Ascending aorta (tissue), 2 donors: ENCODE data around the gene OLFM1. TPM values are rescaled to one million over a fixed set of nuclear protein-coding genes. Genes with fewer than 3 reads are reported as not detected.

Source experiments
- DNase-seq, 2 donors: peaks; one replicate each; pipeline ENCODE4 v3.0.0-alpha.2; 2019; ENCODE audit warnings: low spot score in 2 of 2
- H3K27ac ChIP-seq, 2 donors: fragments of 200-600 bp; sonication (generic); one replicate each; pipeline ENCODE4 v1.5.1; 2016 to 2017; ENCODE audit warnings: mild to moderate bottlenecking in 1 of 2
- H3K27me3 ChIP-seq: fragments of 200-600 bp; sonication (generic); one replicate; pipeline ENCODE4 v1.5.1; 2017
- H3K36me3 ChIP-seq, 2 donors: fragments of 200-600 bp; sonication (generic); one replicate each; pipeline ENCODE4 v1.5.1; 2016
- H3K4me1 ChIP-seq, 2 donors: fragments of 200-600 bp; sonication (generic); one replicate each; pipeline ENCODE4 v1.5.1; 2016 to 2017; ENCODE audit warnings: mild to moderate bottlenecking in 1 of 2
- H3K4me3 ChIP-seq, 2 donors: fragments of 200-600 bp; sonication (generic); one replicate each; pipeline ENCODE4 v1.5.1; 2016 to 2017; ENCODE audit warnings: mild to moderate bottlenecking in 1 of 2
- H3K9me3 ChIP-seq, 2 donors: fragments of 200-600 bp; sonication (generic); one replicate each; pipeline ENCODE4 v1.5.1; 2016
- CTCF ChIP-seq, 3 experiments: fragments of 200-600 bp in 2 of 3; fragments of 450-650 bp in 1 of 3; sonication (generic) in 2 of 3; IDR thresholded peaks; one replicate each; pipeline ENCODE4 v1.5.1; 2016 to 2019; ENCODE audit warnings: antibody characterized with exemption in 3 of 3, mild to moderate bottlenecking in 1 of 3, moderate library complexity in 1 of 3
- intact Hi-C: fragments of 100-400 bp; cut with DNase I; formaldehyde crosslinking; loops from one replicate; pipeline ENCODE4 v1.15.1; 2023
- total RNA-seq: library from RNA; depleted of rRNA; stranded (reverse); fragments of >200 nt; gene quantifications from one replicate; pipeline ENCODE4 v1.1.0, GENCODE V29; 2016

The OLFM1 gene
- total RNA-seq, 1 donor from 2014 or later = 102 TPM

GRCh38 chr9:135116371-135116770 is 28.9 kb downstream of the OLFM1 start:
- TF ChIP-seq CTCF (IDR thresholded peaks at IDR 0.05) = no peak
- intact Hi-C loops = no loop called here
- H3K4me3 ChIP-seq = no peak overlapping the region
- H3K9me3 ChIP-seq = no peaks in the 10 kb centered on the region
- no peak for DNase-seq
- no peak overlapping the region for H3K27ac ChIP-seq
- H3K36me3 ChIP-seq = no peaks in the 10 kb centered on the region
- no peaks in the 10 kb centered on the region for H3K27me3 ChIP-seq
- H3K4me1 ChIP-seq = no peaks in the 10 kb centered on the region

GRCh38 chr9:135116881-135117280 is 29.4 kb downstream of the OLFM1 start:
- no peak overlapping the region for H3K27ac ChIP-seq
- no peak overlapping the region for H3K4me3 ChIP-seq
- no peak for DNase-seq
- intact Hi-C loops = no loop called here
- H3K4me1 ChIP-seq = no peaks in the 10 kb centered on the region
- H3K27me3 ChIP-seq = no peaks in the 10 kb centered on the region
- H3K9me3 ChIP-seq = no peaks in the 10 kb centered on the region
- no peak for TF ChIP-seq CTCF (IDR thresholded peaks at IDR 0.05)
- H3K36me3 ChIP-seq = no peaks in the 10 kb centered on the region

GRCh38 chr9:135117281-135117680 is 29.8 kb downstream of the OLFM1 start:
- Histone ChIP-seq H3K27me3 (no peaks in the 10 kb centered on the region), H3K9me3 (no peaks in the 10 kb centered on the region), H3K4me1 (no peaks in the 10 kb centered on the region), H3K27ac (no peak overlapping the region), H3K4me3 (no peak overlapping the region), H3K36me3 (no peaks in the 10 kb centered on the region)
- DNase-seq = no peak
- no peak for TF ChIP-seq CTCF (IDR thresholded peaks at IDR 0.05)
- intact Hi-C loops = no loop called here

GRCh38 chr9:135119496-135120064 is 32.1 kb downstream of the OLFM1 start:
- no peak overlapping the region for H3K27ac ChIP-seq
- intact Hi-C loops = no loop called here
- no peak for DNase-seq
- no peaks in the 10 kb centered on the region for H3K27me3 ChIP-seq
- H3K36me3 ChIP-seq = no peaks in the 10 kb centered on the region
- no peaks in the 10 kb centered on the region for H3K4me1 ChIP-seq
- H3K9me3 ChIP-seq = no peaks in the 10 kb centered on the region
- no peak for TF ChIP-seq CTCF (IDR thresholded peaks at IDR 0.05)
- no peak overlapping the region for H3K4me3 ChIP-seq

- Histone ChIP-seq H3K4me3 (no peak overlapping the region), H3K27ac (no peak overlapping the region), H3K4me1 (no peaks in the 10 kb centered on the region), H3K27me3 (no peaks in the 10 kb centered on the region), H3K9me3 (no peaks in the 10 kb centered on the region), H3K36me3 (no peaks in the 10 kb centered on the region)
- no peak for DNase-seq
- TF ChIP-seq CTCF (IDR thresholded peaks at IDR 0.05) = no peak
- intact Hi-C loops = no loop called here
Measured at GRCh38 chr9:135120249-135120648, 32.8 kb downstream of the OLFM1 start.

- TF ChIP-seq CTCF (IDR thresholded peaks at IDR 0.05) = no peak
- DNase-seq = no peak
- H3K27me3 ChIP-seq = no peaks in the 10 kb centered on the region
- intact Hi-C loops = no loop called here
- H3K9me3 ChIP-seq = no peaks in the 10 kb centered on the region
- H3K4me1 ChIP-seq = no peaks in the 10 kb centered on the region
- H3K4me3 ChIP-seq = no peak overlapping the region
- no peak overlapping the region for H3K27ac ChIP-seq
- H3K36me3 ChIP-seq = no peaks in the 10 kb centered on the region
Measured at GRCh38 chr9:135122316-135122715, 34.8 kb downstream of the OLFM1 start.
